Measurements from ENCODE around the gene CABP7.
"Not testable (repeated sequence)": the region's sequence is repeated elsewhere in the genome, so short reads cannot be mapped to it uniquely, and the experiment has no call there.

The CABP7 gene

GRCh38 chr22:29744902-29745301 lies 25.1 kb downstream of the CABP7 start:
- peak in 5 of 58 donors; percentile 9 to 30 (median 22) for DNase-seq

DNA sequence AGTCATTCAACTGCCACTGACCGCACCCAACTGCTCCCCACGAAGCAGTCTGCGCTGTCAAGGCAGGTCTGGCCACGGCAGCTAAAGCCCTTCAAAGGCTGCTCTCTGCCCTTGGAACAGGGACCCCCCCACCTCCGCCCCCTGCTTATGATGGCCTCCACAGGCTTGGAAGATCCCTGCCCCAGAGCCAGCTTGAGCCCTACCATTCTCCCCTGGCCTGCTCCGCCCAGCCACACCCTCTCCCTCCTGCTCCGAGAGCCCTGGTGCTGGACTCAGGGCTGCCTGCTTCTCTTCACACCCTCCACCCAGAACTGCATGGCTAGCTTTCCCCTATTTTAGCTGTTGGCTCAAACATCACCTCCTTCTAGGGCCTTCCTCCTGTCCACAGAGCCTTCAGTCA lies 28.0 kb downstream of the CABP7 start:
- no peak for DNase-seq

DNA sequence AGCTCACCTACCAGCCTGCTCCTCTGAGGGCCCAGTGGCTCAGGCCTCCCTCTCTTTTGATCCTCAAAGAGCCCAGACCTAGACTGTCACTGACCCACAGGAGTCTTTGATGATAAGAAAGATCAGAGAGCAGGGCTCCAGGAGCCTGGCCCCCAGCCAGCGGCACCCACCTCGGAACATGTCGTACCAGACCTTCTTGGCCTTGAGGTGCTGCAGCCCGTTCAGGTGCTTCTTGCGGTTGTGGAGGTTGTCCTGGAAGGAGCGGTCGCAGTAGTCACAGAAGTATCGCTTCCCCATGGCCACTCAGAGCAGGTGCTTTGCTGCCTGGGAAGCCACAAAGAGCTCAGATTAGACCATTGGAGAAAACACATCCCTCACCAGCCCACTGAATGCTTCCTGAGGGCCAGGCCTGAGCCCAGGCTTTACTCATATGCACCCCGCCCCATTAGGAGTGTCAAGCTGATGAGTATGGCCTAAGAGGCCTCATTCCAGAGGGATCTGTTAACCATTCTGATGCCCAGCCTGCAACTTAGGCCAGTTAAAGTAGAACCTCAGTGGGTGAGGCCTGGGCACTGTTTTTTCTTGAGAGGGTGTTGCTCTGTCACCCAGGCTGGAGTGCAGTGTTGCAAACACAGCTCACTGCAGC lies 28.6 kb downstream of the CABP7 start:
- no peak for DNase-seq

DNA sequence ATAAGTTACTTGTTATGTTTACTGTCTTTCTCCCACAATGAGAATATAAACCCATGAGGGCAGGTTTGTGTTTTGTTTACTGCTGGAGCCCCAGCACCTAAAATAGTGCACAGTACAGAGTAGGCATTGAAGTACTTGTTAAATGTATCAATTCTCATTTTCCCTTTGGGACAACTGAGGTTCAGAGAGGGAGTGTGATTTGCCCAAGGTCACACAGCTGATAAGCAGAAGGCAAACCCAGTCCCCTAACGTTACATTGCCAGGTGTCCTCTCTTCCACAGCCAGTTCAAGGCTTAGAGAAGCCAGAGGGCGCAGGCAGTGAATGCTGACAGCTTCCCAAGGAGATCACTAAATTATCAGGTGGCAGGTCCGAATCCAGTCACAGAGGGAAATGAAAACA lies 30.2 kb downstream of the CABP7 start:
- no peak for DNase-seq

- no peak for DNase-seq
Observed at GRCh38 chr22:29750559-29751538, 31.0 kb downstream of the CABP7 start.

GRCh38 chr22:29751669-29752068 lies 31.9 kb downstream of the CABP7 start:
- no peak for DNase-seq

DNA sequence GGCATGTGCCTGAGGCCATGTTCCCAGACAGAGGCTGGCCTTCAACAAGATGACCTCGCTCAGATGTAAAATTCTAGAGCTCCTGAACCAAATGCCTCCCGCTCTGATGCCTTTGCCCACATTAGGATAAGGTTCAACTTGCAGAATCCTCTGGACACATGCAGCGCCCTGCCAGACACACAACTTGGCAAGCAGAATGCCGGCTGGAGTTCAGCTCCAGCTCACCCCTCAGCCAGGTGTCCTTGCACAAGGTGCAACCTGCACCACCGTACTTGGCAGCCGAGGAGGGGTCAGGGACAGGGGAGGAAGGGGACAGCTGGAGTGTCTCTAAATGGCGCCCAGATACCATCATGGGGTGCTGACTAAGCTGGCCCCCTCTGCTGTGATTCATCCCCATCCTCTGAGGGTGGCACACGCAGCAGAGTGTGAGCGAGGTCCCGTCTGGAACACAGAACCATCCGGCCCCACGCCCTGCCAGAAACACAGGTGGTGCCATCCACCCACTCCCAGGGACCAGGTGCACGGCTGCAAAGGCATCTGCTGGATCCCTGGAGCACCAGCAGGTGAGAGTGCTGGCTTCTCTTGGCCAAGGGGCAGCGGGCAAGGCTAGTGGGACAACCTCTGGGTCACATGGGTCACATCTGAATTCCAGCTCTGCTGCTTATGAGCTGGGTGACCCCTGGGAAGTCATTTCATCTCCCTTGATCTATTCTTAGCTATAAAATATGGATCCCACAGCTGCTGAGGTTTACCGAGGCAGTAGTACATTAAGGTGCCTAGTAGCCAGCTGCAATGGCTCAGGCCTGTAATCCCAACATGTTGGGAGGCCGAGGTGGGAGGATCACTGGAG lies 34.2 kb downstream of the CABP7 start:
- no peak for DNase-seq

- DNase-seq = not testable (repeated sequence)
Observed at GRCh38 chr22:29754658-29755395, 35.0 kb downstream of the CABP7 start.

DNA sequence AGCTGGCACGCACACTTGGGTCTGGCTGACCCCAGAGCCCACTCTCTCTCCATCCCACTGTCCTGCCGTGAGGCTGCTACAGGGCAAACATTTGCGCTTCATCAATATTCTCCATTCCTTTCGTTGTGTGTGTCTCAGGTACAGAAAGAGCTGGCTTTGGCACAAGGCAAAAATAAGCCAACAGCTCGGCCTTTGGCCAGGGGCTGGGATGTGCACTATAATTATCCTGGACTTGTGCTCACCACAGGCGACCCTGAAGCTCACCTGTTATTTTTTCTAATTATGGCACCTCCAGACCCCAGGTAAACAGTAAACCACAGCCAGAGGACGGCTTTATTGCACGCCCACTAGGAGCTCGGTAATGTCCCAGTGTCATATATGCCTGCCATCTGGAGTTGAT lies 36.1 kb downstream of the CABP7 start:
- no peak for DNase-seq

DNA sequence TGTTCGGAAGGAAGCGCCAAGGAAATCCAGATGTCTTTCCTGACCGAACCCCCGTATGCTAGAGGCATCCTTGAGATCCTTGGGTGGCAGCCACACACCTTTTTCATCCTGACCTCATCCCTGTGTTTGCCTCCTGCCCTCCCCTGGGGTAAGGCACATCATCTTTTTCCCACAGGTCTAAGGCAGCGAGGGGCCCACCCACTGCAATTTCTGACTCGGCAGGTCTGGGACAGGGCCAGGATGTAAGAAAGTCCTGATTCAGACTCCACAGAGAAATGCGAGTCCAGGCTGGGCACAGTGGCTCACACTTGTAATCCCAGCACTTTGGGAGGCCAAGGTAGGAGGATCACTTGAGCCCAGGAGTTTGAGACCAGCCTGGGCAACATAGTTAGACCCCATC lies 36.5 kb downstream of the CABP7 start:
- DNase-seq = no peak

- DNase-seq = no peak
Observed at GRCh38 chr22:29757096-29757495, 37.3 kb downstream of the CABP7 start.

GRCh38 chr22:29758068-29758622 lies 38.3 kb downstream of the CABP7 start:
- no peak for DNase-seq

DNA sequence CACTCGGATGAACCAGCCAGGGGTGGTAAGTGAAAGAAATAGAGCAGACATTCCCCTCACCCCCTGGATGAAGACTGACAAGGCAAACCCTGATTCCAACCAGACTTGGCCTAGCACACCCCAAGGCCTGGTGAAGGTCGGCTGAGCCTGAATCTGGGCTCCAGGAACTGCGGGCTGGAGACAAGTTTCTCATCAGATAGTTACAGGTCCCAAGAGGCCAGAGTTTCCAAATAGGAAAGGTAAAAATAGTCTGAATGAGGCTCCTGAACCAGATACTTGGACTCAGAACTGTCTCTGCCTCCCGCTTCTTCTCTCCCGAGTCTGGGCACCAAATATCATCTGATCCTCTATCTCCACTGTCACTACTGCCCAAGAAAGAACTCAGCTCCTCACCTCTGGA lies 39.2 kb downstream of the CABP7 start:
- DNase-seq = no peak

GRCh38 chr22:29762263-29762662 lies 42.5 kb downstream of the CABP7 start:
- no peak for DNase-seq

- no peak for DNase-seq
Observed at GRCh38 chr22:29765905-29766631, 46.3 kb downstream of the CABP7 start.

DNA sequence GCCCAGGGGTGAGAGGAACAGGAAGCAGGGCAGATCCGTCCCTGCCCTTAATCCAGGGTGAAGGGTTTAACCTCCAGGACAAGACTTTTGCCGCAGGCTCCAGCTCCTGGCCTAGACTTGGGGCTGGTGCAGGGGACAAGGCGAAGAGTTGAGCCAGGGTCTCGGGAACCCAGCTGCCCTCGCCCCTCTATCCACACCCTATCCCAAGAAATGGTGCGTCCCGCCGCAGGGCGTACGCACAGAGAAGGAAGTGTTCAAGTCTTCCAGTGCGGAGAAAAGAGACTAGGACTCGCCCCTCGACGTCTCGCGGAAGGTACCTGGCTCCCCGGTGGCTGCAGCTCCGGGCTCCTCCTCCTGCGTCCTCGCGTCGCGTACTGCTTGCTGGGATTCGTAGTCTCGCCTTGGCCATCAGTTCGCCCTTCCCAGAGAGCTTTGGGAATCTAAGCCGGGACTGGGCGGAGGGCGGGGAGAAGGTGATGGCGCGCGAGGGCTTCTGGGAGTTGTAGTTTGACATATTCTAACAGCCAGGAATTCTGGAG lies 46.9 kb downstream of the CABP7 start, which contains the start of gene ZMAT5:
Gene ZMAT5 (minus strand): TSS at position 376 of the 539 bp plus-strand sequence. CDS start 18,463 bp downstream, outside the sequence.
- DNase-seq = peak; percentile 39 to 98 (median 92)

- peak in 56 of 58 donors; percentile 43 to 95 (median 84) for DNase-seq
Observed at GRCh38 chr22:29767171-29768051, 47.6 kb downstream of the CABP7 start, which contains the start of gene UQCR10. Gene UQCR10 (plus strand): TSS chr22:29767369. CDS start chr22:29767399, 30 bp downstream.

DNA sequence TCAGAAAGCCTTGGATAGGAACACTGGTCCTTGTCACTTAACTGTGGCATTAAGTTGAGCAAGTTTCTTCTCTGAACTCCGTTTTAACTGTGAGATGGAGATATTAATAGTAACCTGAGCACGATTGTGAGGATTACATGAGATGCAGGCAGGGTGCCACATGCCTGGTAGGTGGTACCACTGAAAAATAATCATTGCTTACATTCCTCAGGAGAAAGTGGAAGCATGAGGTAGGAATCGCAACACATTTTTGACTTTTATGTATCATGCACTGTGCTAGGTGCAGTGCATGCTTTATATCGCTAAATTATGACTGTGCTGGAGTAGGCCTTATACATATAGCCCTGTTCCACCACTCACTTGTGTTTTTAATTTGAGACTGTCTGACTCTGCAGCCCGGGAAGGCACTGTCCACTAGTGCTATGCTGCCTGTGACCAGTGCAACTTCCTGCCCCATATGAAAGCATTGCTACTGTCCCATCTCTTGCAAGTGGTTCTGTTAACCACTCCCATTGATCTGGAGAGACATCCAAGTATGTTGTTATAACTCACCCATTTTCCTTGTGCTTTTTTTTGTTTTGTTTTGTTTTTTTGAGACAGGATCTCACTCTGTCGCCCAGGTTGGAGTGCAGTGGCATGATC lies 48.4 kb downstream of the CABP7 start:
- DNase-seq = no peak
